Erythroblast (primary cell): ENCODE results near the gene PIGT.

ENCODE experiments used
- GATA1 ChIP-seq: IDR thresholded peaks from 2 replicates; pipeline ENCODE4 v1.6.1; 2011; ENCODE audit warnings: low read depth, mild to moderate bottlenecking, control low read depth, low read length, moderate library complexity
- POLR2A ChIP-seq: IDR thresholded peaks from 2 replicates; pipeline ENCODE4 v1.6.1; 2011; ENCODE audit warnings: mild to moderate bottlenecking, low read length

- TF ChIP-seq POLR2A (no peak), GATA1 (no peak)
These were observed 24.4 kb upstream of the PIGT start for GRCh38 chr20:45391559-45391958.
